Measurements from ENCODE around the gene FAM78A. TPM values are rescaled to one million over a fixed set of nuclear protein-coding genes. Genes with fewer than 3 reads are reported as not detected.

FAM78A gene
- total RNA-seq, 1 experiment from 2014 or later: 3.0 TPM

GRCh38 chr9:131299346-131299960 lies 23.1 kb upstream of the FAM78A start (continued):
- TF ChIP-seq USF1 (CRISPR knock-in tag; IDR thresholded peaks at IDR 0.05) (no peak), TP53 (CRISPR knock-in tag; IDR thresholded peaks at IDR 0.05) (no peak), AR (CRISPR knock-in tag; IDR thresholded peaks at IDR 0.05) (no peak), JUN (CRISPR knock-in tag; IDR thresholded peaks at IDR 0.05) (no peak), FOXJ3 (CRISPR knock-in tag; IDR thresholded peaks at IDR 0.05; ENCODE audit: borderline replicate concordance) (no peak)

- Mint-ChIP-seq H3K27ac (no peak overlapping the region), H3K4me1 (0 out of 2 replicates have a peak, but pooled peaks cover 3% of the 10 kb centered on the region), H3K36me3 (no peaks in the 10 kb centered on the region), H3K9me3 (no peaks in the 10 kb centered on the region), H3K27me3 (ENCODE audit: low read depth) (no peaks in the 10 kb centered on the region), H3K4me3 (no peak overlapping the region)
- no peak for TF ChIP-seq ZNF317 (CRISPR knock-in tag; IDR thresholded peaks at IDR 0.05; ENCODE audit: borderline replicate concordance, low read depth)
- no peak for TF ChIP-seq GTF2I (CRISPR knock-in tag; conservative IDR thresholded peaks at IDR 0.05)
- TF ChIP-seq CREB1 (CRISPR knock-in tag; IDR thresholded peaks at IDR 0.05): no peak
- no peak for TF ChIP-seq JAZF1 (CRISPR knock-in tag; IDR thresholded peaks at IDR 0.05)
- TF ChIP-seq ZNF263 (CRISPR knock-in tag; IDR thresholded peaks at IDR 0.05; ENCODE audit: low read depth): no peak
- no peak for TF ChIP-seq ZNF532 (CRISPR knock-in tag; IDR thresholded peaks at IDR 0.05; ENCODE audit: borderline replicate concordance)
- TF ChIP-seq NR2C2 (CRISPR knock-in tag; IDR thresholded peaks at IDR 0.05): no peak
- no peak for TF ChIP-seq MXD4 (CRISPR knock-in tag; IDR thresholded peaks at IDR 0.05; ENCODE audit: borderline replicate concordance)
- no peak for TF ChIP-seq E2F5 (CRISPR knock-in tag; IDR thresholded peaks at IDR 0.05)
- POLR2A ChIA-PET: no interaction called here
- ATAC-seq: no peak
- CTCF ChIA-PET: no interaction called here
- no peak for DNase-seq (ENCODE audit: low spot score)
Observed at GRCh38 chr9:131298816-131299215, 22.5 kb upstream of the FAM78A start.

GRCh38 chr9:131298341-131298740 lies 22.0 kb upstream of the FAM78A start:
- ATAC-seq: no peak
- no peak for DNase-seq (ENCODE audit: low spot score)
- H3K4me3 Mint-ChIP-seq: no peak overlapping the region
- POLR2A ChIA-PET: no interaction called here
- H3K27ac Mint-ChIP-seq: peak overlapping the region; percentile 30; the same call in 1 of the 2 replicates
- no peaks in the 10 kb centered on the region for H3K27me3 Mint-ChIP-seq (ENCODE audit: low read depth)
- CTCF ChIA-PET: interaction anchor here (3.6 kb wide), 1 partner anchor 38 kb away, joined by 12 read pairs; no protein-coding TSS in a partner anchor
- no peaks in the 10 kb centered on the region for H3K36me3 Mint-ChIP-seq
- H3K4me1 Mint-ChIP-seq: no peaks in the 10 kb centered on the region
- no peaks in the 10 kb centered on the region for H3K9me3 Mint-ChIP-seq
- TF ChIP-seq AR (CRISPR knock-in tag; IDR thresholded peaks at IDR 0.05): no peak
- no peak for TF ChIP-seq OVOL2 (CRISPR knock-in tag; IDR thresholded peaks at IDR 0.05; ENCODE audit: borderline replicate concordance)
- TF ChIP-seq NR1H2 (CRISPR knock-in tag; IDR thresholded peaks at IDR 0.05): no peak
- no peak for TF ChIP-seq MAX (CRISPR knock-in tag; IDR thresholded peaks at IDR 0.05)
- TF ChIP-seq ZNF317 (CRISPR knock-in tag; IDR thresholded peaks at IDR 0.05; ENCODE audit: borderline replicate concordance, low read depth): no peak
- TF ChIP-seq NFE2L1 (CRISPR knock-in tag; IDR thresholded peaks at IDR 0.05): no peak
- no peak for TF ChIP-seq MLX (CRISPR knock-in tag; IDR thresholded peaks at IDR 0.05)
